Tibial nerve (tissue), 3 donors: Measurements from ENCODE around the gene KDM2B.

Source experiments
- POLR2A ChIP-seq, 2 donors: fragments of 450-650 bp; IDR thresholded peaks; one replicate each; pipeline ENCODE4 v1.6.1; 2017; ENCODE audit warnings: antibody characterized with exemption in 2 of 2, mild to moderate bottlenecking in 2 of 2, moderate library complexity in 2 of 2
- TF ChIP-seq, protein P1 (sequence below), 5 experiments: fragments of 200-600 bp in 3 of 5; fragments of 450-650 bp in 2 of 5; sonication (generic) in 3 of 5; IDR thresholded peaks; one replicate each; pipeline ENCODE4 v1.5.1; 2016 to 2019; ENCODE audit warnings: antibody characterized with exemption in 5 of 5, mild to moderate bottlenecking in 3 of 5, moderate library complexity in 2 of 5

DNA sequence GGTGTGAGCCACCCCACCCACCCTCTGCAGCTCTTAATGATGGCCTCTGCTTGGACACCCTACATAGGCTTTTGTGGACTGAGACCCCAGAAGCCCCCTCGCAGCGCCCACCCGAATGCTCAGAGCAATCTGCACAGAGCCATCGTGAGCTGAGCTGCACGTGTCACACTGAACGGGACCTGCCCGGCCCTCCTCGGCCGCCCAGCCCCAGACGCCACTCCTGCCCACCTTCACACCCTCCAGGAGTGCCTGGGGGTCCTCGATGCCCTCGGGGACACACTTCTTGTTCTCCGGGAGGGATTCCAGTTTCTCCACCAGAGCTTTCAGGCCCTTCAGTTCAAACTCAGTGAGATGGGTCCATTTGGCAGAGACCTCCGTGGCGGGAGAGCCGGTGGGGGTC, 71.5 kb downstream of the KDM2B start:
- no peak for TF ChIP-seq POLR2A (IDR thresholded peaks at IDR 0.05)
- TF ChIP-seq, protein P1, sequence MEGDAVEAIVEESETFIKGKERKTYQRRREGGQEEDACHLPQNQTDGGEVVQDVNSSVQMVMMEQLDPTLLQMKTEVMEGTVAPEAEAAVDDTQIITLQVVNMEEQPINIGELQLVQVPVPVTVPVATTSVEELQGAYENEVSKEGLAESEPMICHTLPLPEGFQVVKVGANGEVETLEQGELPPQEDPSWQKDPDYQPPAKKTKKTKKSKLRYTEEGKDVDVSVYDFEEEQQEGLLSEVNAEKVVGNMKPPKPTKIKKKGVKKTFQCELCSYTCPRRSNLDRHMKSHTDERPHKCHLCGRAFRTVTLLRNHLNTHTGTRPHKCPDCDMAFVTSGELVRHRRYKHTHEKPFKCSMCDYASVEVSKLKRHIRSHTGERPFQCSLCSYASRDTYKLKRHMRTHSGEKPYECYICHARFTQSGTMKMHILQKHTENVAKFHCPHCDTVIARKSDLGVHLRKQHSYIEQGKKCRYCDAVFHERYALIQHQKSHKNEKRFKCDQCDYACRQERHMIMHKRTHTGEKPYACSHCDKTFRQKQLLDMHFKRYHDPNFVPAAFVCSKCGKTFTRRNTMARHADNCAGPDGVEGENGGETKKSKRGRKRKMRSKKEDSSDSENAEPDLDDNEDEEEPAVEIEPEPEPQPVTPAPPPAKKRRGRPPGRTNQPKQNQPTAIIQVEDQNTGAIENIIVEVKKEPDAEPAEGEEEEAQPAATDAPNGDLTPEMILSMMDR (IDR thresholded peaks at IDR 0.05), result no peak
